ENCODE results near the gene A3GALT2. TPM values are rescaled to one million over a fixed set of nuclear protein-coding genes. Genes with fewer than 3 reads are reported as not detected.

The A3GALT2 gene
- total and polyA plus RNA-seq, 9 of the 15 experiments (the other 6 are each of a cell fraction or from before 2014, with no cell fraction given), result not detected

DNA sequence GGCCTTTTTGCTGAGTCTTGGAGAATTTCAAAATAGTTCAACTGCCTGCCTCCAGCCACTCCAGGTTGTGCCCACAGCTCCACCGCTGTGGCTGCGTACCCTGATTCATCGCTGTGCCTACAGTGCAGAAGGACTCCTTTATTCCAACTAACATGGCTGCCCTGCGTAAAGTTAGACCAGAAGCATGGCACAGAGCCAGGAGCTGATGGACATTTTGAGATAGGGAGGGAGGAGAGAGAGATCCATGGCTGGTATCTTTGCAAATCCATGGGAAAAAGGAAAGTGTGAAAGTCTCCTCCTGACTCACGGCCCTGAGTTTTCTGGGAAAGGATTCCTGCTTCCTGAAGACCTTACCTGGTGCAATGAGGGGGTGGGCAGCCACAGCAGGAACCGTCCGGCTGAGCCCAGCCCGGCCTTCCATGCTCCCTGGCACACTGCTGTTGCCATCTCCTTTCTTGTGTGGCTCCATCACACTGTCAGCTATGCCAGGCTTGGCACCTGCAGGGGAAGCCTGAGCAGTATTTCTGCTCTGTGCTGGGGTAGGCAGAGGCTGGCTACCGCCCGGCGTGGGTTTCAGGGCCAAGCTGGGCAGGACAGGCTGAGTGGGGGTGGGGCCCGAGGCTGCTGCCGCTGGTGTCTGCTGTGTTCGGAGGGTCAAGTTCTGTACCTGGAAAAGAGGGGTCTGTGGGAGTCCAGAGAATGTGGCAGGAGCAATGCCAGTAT, 46.0 kb upstream of the A3GALT2 start:
- H3K4me1 ChIP-seq (replicated peaks in 1 of 2; ENCODE audit: control insufficient read depth in 2 of 2, insufficient read depth in 2 of 2, low read length in 2 of 2), result peaks cover 7 to 15% of the 10 kb centered on the region in 2 experiments; a peak in 4 of 5 replicates
- ATAC-seq, result no peak
- CTCF ChIA-PET (ENCODE audit: low intra/inter-chr PET ratio), result interaction anchor here (0.9 to 2.4 kb wide), 4 partner anchors 9 to 281 kb away, joined by 3 to 59 read pairs (median 4); no protein-coding TSS in a partner anchor
- WGBS (ENCODE audit: insufficient coverage, low coverage, missing lambda C conversion rate), result 52% methylated on average over 14 of the region's 14 CpGs
- POLR2A ChIA-PET, result no interaction called here
- intact Hi-C loops (cut with micrococcal nuclease), result loop anchor here (1.0 to 10.0 kb wide), 4 partner anchors 72 to 245 kb away; no protein-coding TSS in a partner anchor
- no peaks in the 10 kb centered on the region for H3K9me3 ChIP-seq (replicated peaks; ENCODE audit: control insufficient read depth, insufficient read depth, low read depth, low read length)
- H3K27me3 ChIP-seq (ENCODE audit: control insufficient read depth in 2 of 2, insufficient read depth in 2 of 2, low read length in 2 of 2), result peaks cover 16 to 30% of the 10 kb centered on the region in 2 experiments; a peak in 4 of 5 replicates
- H3K79me2 ChIP-seq (ENCODE audit: control insufficient read depth, insufficient read depth, low read length), result no peaks in the 10 kb centered on the region
- H3K4me2 ChIP-seq (ENCODE audit: insufficient read depth, low read length), result no peak overlapping the region
- 0 out of 4 replicates have a peak overlapping the region, but pooled peaks of 1 of the 2 experiments have one; percentile 17 for H3K9ac ChIP-seq (ENCODE audit: insufficient read depth in 1 of 2, low read depth in 2 of 2, low read length in 2 of 2)
- FAIRE-seq, result peak; percentile 71
- TF ChIP-seq MAFF (IDR thresholded peaks at IDR 0.05; ENCODE audit: low read length), result peak; percentile 24; the same call in 1 of the 2 replicates
- TF ChIP-seq YY1 (IDR thresholded peaks at IDR 0.05; ENCODE audit: borderline replicate concordance in 1 of 3, control insufficient read depth in 1 of 3, extremely low read depth in 1 of 3, insufficient read depth in 3 of 3, insufficient read length in 1 of 3, insufficient replicate concordance in 2 of 3, low read depth in 1 of 3, low read length in 2 of 3), result peak in 1 of 3 experiments; percentile 28
- TF ChIP-seq NFIC (IDR thresholded peaks at IDR 0.05), result peak; percentile 90
- TF ChIP-seq ZNF75A (CRISPR knock-in tag; IDR thresholded peaks at IDR 0.05), result no peak
- no peak for TF ChIP-seq ZNF584 (CRISPR knock-in tag; IDR thresholded peaks at IDR 0.05; ENCODE audit: low read depth)
- no peak for TF ChIP-seq NR2F6 (CRISPR knock-in tag; IDR thresholded peaks at IDR 0.05)
- TF ChIP-seq ZNF253 (CRISPR knock-in tag; conservative IDR thresholded peaks at IDR 0.05), result no peak
- TF ChIP-seq JUNB (CRISPR knock-in tag; conservative IDR thresholded peaks at IDR 0.05), result no peak
- peak; percentile 36; the same call in 1 of the 2 replicates for TF ChIP-seq ZNF316 (IDR thresholded peaks at IDR 0.05)
- peak in 1 of 4 experiments; percentile 26 for DNase-seq (ENCODE audit: extremely low read depth in 1 of 4, low spot score in 3 of 4)
- H3K36me3 ChIP-seq (ENCODE audit: control insufficient read depth, insufficient read depth, low read length), result no peaks in the 10 kb centered on the region
- no peak overlapping the region for H3K4me3 ChIP-seq
- H3K9me1 ChIP-seq (ENCODE audit: control insufficient read depth, insufficient read depth, low read length), result no peaks in the 10 kb centered on the region
- H2AFZ ChIP-seq (ENCODE audit: low read depth, low read length), result no peak overlapping the region
- in situ Hi-C loops (cut with MboI), result loop anchor here (5.0 kb wide), 1 partner anchor 70 kb away; no protein-coding TSS in a partner anchor
- peaks cover 34% of the 10 kb centered on the region for H4K20me1 ChIP-seq (replicated peaks; ENCODE audit: control insufficient read depth, insufficient read depth, low read length)
- no TSS peak for BruUV-seq (replicated peaks)
- no peak overlapping the region for H3K27ac ChIP-seq (ENCODE audit: extremely low read depth, low read depth, low read length)
